ENCODE measurements around the gene OTUD5. TPM values are rescaled to one million over a fixed set of nuclear protein-coding genes. Genes with fewer than 3 reads are reported as not detected.

Gene OTUD5
- total RNA-seq, 1 experiment from 2014 or later, result 62.5 TPM

- DNase-seq, result no peak
- H3K4me1 ChIP-seq (ENCODE audit: insufficient read depth, low read length), result no peaks in the 10 kb centered on the region; the same call in 1 of the 2 replicates
- H4K8ac ChIP-seq (replicated peaks; ENCODE audit: insufficient read length, low read depth, low read length), result no peak overlapping the region
- no peak overlapping the region for H3K56ac ChIP-seq (ENCODE audit: insufficient read length, low read depth, low read length)
- H4K20me1 ChIP-seq (ENCODE audit: control insufficient read depth, insufficient read depth, insufficient read length), result no peaks in the 10 kb centered on the region
- no peak overlapping the region for H2BK15ac ChIP-seq (ENCODE audit: low read depth, low read length)
- no peak overlapping the region for H2BK20ac ChIP-seq (ENCODE audit: low read depth, low read length, poor library complexity, severe bottlenecking)
- H3K79me1 ChIP-seq (ENCODE audit: insufficient read depth, low read depth, low read length, poor library complexity, severe bottlenecking), result peaks cover 3% of the 10 kb centered on the region
- no peak overlapping the region; a peak in 1 of 7 replicates for H3K27ac Mint-ChIP-seq
- no peak overlapping the region for H2BK5ac ChIP-seq (ENCODE audit: insufficient read length, low read length)
- no peak overlapping the region for H3K27ac ChIP-seq (ENCODE audit: insufficient read length, low read depth, low read length)
- H2AK5ac ChIP-seq (ENCODE audit: insufficient read length, low read length), result no peak overlapping the region
- H3K27me3 Mint-ChIP-seq (ENCODE audit: low read depth), result peaks cover 8% of the 10 kb centered on the region
- WGBS (ENCODE audit: extremely low coverage, insufficient read length, low lambda C conversion rate), result no CpG with 5 or more reads among the region's 16 CpGs
- no peak overlapping the region for H3K4me3 Mint-ChIP-seq
- no peak overlapping the region for H3K4me2 ChIP-seq (ENCODE audit: insufficient read depth, insufficient read length, low read length)
- H3T11ph ChIP-seq (ENCODE audit: low read length), result no peak overlapping the region
- no peak overlapping the region for H3K23ac ChIP-seq (ENCODE audit: insufficient read length, low read depth, low read length)
- no peaks in the 10 kb centered on the region for H3K27me3 ChIP-seq (ENCODE audit: insufficient read depth, low read length)
- no peak overlapping the region for H4K91ac ChIP-seq (ENCODE audit: insufficient read length, low read depth, low read length)
- no peak for TF ChIP-seq CTCF (conservative IDR thresholded peaks at IDR 0.05)
- no peak overlapping the region for H3K14ac ChIP-seq (ENCODE audit: insufficient read depth, low read length)
- no peaks in the 10 kb centered on the region for H3K9me3 ChIP-seq (ENCODE audit: control insufficient read depth, low read depth, low read length)
- H2BK12ac ChIP-seq (ENCODE audit: insufficient read length, low read depth, low read length), result no peak overlapping the region
- no peaks in the 10 kb centered on the region; the same call in 1 of the 2 replicates for H3K79me2 ChIP-seq (ENCODE audit: insufficient read depth, low read length)
- peaks cover 74 to 79% of the 10 kb centered on the region in 2 experiments for H3K9me3 Mint-ChIP-seq
- peaks cover 10 to 18% of the 10 kb centered on the region in 2 experiments for H3K4me1 Mint-ChIP-seq
- no peak overlapping the region for H3K18ac ChIP-seq (ENCODE audit: insufficient read length, low read depth, low read length)
- no peak overlapping the region for H3K9ac ChIP-seq (ENCODE audit: extremely low read depth, insufficient read length, low read length)
- peaks cover 25 to 35% (median 26%) of the 10 kb centered on the region in 3 experiments for H3K36me3 Mint-ChIP-seq (ENCODE audit: insufficient read depth in 1 of 3, low read depth in 3 of 3)
- no peak overlapping the region for H2BK120ac ChIP-seq (ENCODE audit: low read depth, low read length, poor library complexity, severe bottlenecking)
- H2AFZ ChIP-seq (ENCODE audit: low read length), result no peak overlapping the region
- no peak overlapping the region for H3K4ac ChIP-seq (ENCODE audit: low read depth, low read length)
- H4K5ac ChIP-seq (ENCODE audit: insufficient read length, low read depth, low read length), result no peak overlapping the region
- H3K23me2 ChIP-seq (ENCODE audit: insufficient read length, low read depth, low read length, poor library complexity, severe bottlenecking), result peaks cover 10% of the 10 kb centered on the region
Observed at GRCh38 chrX:48893556-48894348, 63.7 kb downstream of the OTUD5 start.
